Thyroid gland (tissue), 4 donors: Measurements from ENCODE around the gene SLC37A2. TPM values are rescaled to one million over a fixed set of nuclear protein-coding genes. Genes with fewer than 3 reads are reported as not detected.

ENCODE experiments used
- DNase-seq, 2 donors: peaks; one replicate each; pipeline ENCODE4 v3.0.0-alpha.2; 2019
- H3K27ac ChIP-seq, 3 donors: fragments of 200-600 bp; sonication (generic); 1 replicate in 2 of 3; 2 replicates in 1 of 3; pipeline ENCODE4 v1.5.1; 2016 to 2019; ENCODE audit warnings: mild to moderate bottlenecking in 1 of 3, moderate library complexity in 1 of 3
- H3K27me3 ChIP-seq: fragments of 200-600 bp; sonication (generic); one replicate; pipeline ENCODE4 v1.5.1; 2019
- H3K36me3 ChIP-seq, 2 donors: fragments of 200-600 bp; sonication (generic); one replicate each; pipeline ENCODE4 v1.5.1; 2016 to 2019
- H3K4me1 ChIP-seq, 2 donors: fragments of 200-600 bp; sonication (generic); one replicate each; pipeline ENCODE4 v1.5.1; 2017 to 2019
- H3K4me3 ChIP-seq, 3 donors: fragments of 200-600 bp; sonication (generic); replicated peaks in 1 of 3; 1 replicate in 2 of 3; 2 replicates in 1 of 3; pipeline ENCODE4 v1.5.1; 2016; ENCODE audit warnings: mild to moderate bottlenecking in 1 of 3
- H3K9me3 ChIP-seq: fragments of 200-600 bp; sonication (generic); one replicate; pipeline ENCODE4 v1.5.1; 2017
- POLR2A ChIP-seq, 2 donors: fragments of 450-650 bp; IDR thresholded peaks; one replicate each; pipeline ENCODE4 v1.6.1; 2017; ENCODE audit warnings: antibody characterized with exemption in 2 of 2, mild to moderate bottlenecking in 2 of 2, moderate library complexity in 1 of 2
- WGBS, 2 donors: methylation state at CpG; one replicate each; pipeline ENCODE4 v1.1.5; 2017; 5-methylcytosine and 5-hydroxymethylcytosine counted together
- intact Hi-C: fragments of 100-400 bp; cut with DNase I; formaldehyde crosslinking; loops from one replicate; pipeline ENCODE4 v1.15.1; 2023
- total RNA-seq, 4 donors: library from RNA; depleted of rRNA; stranded (reverse); fragments of >200 nt; gene quantifications; one replicate each; pipeline ENCODE4 v1.2.3, GENCODE V29; 2016
- TF ChIP-seq, protein P1 (sequence below), 6 experiments: fragments of 200-600 bp in 3 of 6; fragments of 450-650 bp in 3 of 6; sonication (generic) in 3 of 6; IDR thresholded peaks; one replicate each; pipeline ENCODE4 v1.5.1; 2016 to 2019; ENCODE audit warnings: antibody characterized with exemption in 6 of 6, mild to moderate bottlenecking in 2 of 6, inconsistent platforms in 1 of 6, moderate library complexity in 1 of 6

SLC37A2 gene
- total RNA-seq, 4 donors from 2014 or later: 2.1 to 3.6 (median 3.4) TPM

DNA sequence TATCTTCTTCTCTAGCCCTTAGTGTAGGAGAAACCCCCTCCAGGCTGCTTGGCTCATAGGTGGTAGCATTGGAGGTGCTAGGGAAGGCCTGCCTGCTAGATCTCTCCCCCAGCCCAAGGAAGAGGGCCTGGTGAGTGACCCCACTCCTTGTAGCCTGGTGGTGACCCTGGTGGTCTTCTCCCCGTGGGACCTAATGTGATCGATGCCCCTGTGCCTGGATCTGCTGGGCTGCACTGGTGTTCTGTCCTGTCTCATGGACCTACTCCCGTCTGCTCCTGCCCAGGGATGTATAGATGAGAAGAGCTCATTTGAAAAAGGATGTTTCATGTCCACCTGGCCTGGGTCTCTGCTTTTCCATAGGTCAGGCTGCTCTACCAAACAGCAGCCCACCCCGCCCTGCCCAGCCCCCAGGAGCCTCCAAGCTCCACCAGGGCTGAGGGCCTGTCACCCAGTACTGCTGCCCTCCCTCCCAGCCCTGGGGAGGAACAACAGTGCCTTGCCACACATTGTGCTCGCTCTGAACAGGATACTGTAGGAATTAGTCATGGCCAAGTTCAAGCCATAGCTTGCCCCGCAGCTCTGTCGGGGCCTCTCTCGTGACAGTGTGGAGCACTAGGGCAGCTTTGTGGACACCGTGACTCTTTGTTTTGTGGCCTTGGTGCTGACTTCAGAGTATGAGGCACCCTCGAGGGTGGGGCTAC, 19.7 kb downstream of the SLC37A2 start:
- 75 to 85% methylated on average over 10 of the region's 10 CpGs for WGBS, 2 donors
- Histone ChIP-seq H3K36me3 (no peaks in the 10 kb centered on the region), H3K9me3 (no peaks in the 10 kb centered on the region), H3K27ac (no peak overlapping the region), H3K4me1 (no peaks in the 10 kb centered on the region), H3K27me3 (no peaks in the 10 kb centered on the region), H3K4me3 (no peak overlapping the region)
- TF ChIP-seq POLR2A (IDR thresholded peaks at IDR 0.05): no peak
- TF ChIP-seq, protein P1, sequence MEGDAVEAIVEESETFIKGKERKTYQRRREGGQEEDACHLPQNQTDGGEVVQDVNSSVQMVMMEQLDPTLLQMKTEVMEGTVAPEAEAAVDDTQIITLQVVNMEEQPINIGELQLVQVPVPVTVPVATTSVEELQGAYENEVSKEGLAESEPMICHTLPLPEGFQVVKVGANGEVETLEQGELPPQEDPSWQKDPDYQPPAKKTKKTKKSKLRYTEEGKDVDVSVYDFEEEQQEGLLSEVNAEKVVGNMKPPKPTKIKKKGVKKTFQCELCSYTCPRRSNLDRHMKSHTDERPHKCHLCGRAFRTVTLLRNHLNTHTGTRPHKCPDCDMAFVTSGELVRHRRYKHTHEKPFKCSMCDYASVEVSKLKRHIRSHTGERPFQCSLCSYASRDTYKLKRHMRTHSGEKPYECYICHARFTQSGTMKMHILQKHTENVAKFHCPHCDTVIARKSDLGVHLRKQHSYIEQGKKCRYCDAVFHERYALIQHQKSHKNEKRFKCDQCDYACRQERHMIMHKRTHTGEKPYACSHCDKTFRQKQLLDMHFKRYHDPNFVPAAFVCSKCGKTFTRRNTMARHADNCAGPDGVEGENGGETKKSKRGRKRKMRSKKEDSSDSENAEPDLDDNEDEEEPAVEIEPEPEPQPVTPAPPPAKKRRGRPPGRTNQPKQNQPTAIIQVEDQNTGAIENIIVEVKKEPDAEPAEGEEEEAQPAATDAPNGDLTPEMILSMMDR (IDR thresholded peaks at IDR 0.05): no peak
- intact Hi-C loops: no loop called here
- DNase-seq: no peak

DNA sequence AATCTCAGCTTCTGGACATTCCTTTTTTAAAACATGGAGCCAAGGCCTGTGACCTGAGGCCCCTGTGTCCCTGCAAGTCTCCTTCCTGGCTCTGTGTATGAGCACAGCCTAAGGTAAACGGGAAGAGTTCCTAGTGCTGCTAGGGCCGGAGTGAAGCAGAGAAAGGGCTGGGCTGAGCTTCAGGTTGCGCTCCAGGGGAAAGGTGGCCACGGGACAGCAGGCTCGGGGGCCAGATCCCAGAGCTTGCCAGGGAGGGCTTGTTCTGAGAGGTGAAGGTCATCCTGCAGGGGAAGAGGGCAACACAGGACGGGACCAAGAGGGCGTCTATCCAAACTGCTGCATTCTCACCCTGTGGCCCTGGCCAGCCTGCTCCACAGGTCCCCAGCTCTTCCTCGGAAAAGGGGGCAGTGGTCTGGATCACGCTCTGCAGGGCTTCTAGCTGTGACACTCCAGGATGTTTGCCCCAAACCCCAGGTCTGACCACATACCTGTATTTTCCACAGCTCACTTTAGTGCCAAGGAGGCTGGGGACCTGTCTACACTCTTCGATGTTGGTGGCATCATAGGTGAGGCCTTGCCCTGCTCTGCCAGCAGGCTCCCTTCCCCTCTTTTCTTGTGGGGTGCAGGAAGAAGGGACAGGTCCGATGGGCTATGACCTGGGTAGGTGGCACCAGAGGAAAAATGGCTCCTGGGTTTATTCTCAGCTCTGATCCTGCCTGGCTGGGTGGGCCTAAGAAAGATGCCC, 20.4 kb downstream of the SLC37A2 start:
- TF ChIP-seq, protein P1 (IDR thresholded peaks at IDR 0.05): no peak
- TF ChIP-seq POLR2A (IDR thresholded peaks at IDR 0.05): no peak
- Histone ChIP-seq H3K27ac (no peak overlapping the region), H3K36me3 (no peaks in the 10 kb centered on the region), H3K4me1 (no peaks in the 10 kb centered on the region), H3K27me3 (no peaks in the 10 kb centered on the region), H3K4me3 (no peak overlapping the region), H3K9me3 (no peaks in the 10 kb centered on the region)
- WGBS, 2 donors: 75 to 82% methylated on average over 10 to 11 of the region's 11 CpGs
- intact Hi-C loops: no loop called here
- DNase-seq: no peak

DNA sequence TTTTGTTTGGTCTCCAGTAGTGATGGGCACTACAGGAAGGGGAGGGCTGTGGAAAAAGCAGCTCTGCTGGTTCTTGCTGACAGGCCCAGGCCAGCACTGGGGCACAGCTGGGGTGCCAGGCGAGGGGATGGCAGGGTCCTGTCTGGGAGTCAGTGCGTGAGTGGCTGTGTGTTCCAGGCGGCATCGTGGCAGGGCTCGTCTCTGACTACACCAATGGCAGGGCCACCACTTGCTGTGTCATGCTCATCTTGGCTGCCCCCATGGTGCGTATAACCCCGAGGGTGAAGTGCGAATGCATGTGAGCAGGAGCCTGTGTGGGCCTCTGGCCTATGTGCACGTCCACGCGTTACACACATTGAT, 20.9 kb downstream of the SLC37A2 start:
- Histone ChIP-seq H3K27ac (no peak overlapping the region), H3K9me3 (no peaks in the 10 kb centered on the region), H3K27me3 (no peaks in the 10 kb centered on the region), H3K36me3 (no peaks in the 10 kb centered on the region), H3K4me1 (no peaks in the 10 kb centered on the region), H3K4me3 (no peak overlapping the region)
- WGBS, 2 donors: 94% methylated on average over 8 to 11 of the region's 11 CpGs
- intact Hi-C loops: no loop called here
- no peak for DNase-seq
- TF ChIP-seq, protein P1 (IDR thresholded peaks at IDR 0.05): no peak
- TF ChIP-seq POLR2A (IDR thresholded peaks at IDR 0.05): no peak

DNA sequence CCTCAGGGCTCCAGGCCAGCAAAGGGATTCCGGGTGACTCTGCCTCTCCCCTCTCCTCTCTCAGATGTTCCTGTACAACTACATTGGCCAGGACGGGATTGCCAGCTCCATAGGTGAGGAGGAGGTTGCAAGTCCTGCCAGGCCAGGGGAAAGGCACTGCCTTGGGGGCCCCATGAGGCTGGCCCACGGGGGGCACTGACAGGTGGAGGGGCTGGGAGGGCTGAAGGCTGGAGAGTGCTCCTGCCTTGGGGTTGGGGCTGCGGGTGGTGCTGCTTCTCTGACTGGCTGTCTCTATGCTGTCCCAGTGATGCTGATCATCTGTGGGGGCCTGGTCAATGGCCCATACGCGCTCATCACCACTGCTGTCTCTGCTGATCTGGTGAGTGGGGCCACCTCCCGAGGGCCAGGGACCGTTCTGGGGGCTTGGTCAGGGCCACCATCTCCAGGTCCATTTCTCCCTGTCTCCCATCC, 21.7 kb downstream of the SLC37A2 start:
- no peak for DNase-seq
- TF ChIP-seq, protein P1 (IDR thresholded peaks at IDR 0.05): no peak
- no peak for TF ChIP-seq POLR2A (IDR thresholded peaks at IDR 0.05)
- intact Hi-C loops: no loop called here
- Histone ChIP-seq H3K27ac (no peak overlapping the region), H3K4me3 (no peak overlapping the region), H3K27me3 (no peaks in the 10 kb centered on the region), H3K4me1 (no peaks in the 10 kb centered on the region), H3K9me3 (no peaks in the 10 kb centered on the region), H3K36me3 (no peaks in the 10 kb centered on the region)
- 67 to 87% methylated on average over 3 to 5 of the region's 8 CpGs for WGBS, 2 donors
